Ammon's horn (tissue), 1 donor: ENCODE data around the gene RRP12.
"Not testable (repeated sequence)": the region's sequence is repeated elsewhere in the genome, so short reads cannot be mapped to it uniquely, and the experiment has no call there.

Experiments
- DNase-seq: peaks from one replicate; pipeline ENCODE4 v3.0.0-alpha.2; 2016; ENCODE audit warnings: low spot score

RRP12 gene

DNA sequence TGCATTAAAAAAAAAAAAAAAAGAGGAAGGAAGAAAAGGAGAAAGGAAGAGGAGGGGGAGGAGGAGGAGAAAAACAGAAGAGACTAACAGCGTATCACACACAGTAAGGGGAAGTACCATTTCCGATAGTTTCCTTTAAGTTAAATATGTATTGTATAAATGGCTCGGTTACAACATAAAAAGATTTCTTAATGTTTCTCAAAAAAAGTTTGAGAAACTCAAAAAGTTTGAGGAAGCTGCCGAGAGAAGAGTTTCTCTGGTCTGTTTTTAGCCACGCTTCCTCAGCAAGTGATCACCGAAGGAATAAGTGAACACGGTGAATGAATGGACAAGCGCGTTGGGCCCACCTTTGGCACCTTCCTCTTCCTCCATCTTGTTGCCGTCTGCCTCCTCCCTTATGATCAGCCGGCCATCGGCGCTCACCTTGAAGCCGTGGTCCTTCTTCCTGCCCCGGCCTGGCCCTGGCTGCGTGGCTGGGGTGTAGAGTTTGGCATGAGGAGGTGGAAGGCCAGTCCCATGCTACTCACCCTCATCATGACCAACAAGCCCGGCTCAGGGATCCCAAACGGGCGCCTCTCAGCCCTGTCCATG lies 35.3 kb downstream of the RRP12 start:
- DNase-seq: no peak

DNA sequence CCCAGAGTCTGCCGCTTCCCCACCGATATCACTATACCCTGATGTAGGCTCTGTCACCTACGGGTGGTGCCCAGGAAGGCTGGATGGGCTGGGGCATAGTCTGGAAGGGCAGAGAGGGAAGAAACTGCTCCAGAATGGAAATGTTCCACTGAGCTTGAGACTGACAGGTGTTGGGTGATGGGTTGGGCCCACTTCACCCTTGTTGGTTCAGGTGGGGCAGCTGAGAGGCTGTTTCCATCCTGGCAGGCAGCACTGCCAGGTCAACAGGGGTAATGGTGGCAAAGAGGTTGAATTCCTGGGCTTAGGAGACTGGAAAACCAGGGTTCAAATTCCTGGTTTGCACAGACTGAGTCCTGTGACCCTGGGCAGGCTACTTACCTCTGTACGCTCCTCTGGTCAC lies 38.1 kb downstream of the RRP12 start:
- DNase-seq: no peak

DNA sequence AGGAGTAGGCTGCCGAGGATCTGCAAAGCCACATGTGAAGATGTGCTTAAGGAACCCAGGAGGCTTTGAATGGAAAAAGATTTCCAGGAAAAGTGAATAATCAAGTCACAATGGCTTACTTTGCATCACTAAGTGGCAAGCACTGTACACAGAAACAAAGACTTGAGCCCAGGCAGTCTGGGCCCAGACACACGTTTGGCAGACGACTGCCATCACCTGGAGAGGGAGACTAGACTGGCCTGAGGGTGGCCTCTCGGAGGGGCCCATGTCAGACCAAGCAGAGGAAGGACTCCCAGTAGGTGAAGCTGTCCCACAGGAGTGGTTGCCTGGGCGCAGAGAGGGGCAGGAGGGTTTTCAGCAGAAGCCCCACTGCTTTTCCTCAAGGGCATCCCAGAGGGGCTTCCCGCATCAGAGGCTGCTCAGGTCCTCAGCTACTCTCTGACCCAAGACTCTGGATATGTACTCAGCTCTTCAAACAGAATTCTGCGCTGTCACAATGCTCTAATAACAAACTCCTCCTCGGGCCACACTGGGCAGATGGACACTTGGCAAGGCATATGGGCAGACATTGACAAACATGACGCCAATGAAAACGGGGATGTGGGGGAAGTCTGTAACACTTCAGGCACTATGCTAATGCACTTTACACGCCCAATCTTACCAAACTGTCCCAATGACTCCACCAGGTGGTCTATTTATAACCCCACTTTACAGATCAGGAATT lies 38.7 kb downstream of the RRP12 start:
- DNase-seq: no peak

DNA sequence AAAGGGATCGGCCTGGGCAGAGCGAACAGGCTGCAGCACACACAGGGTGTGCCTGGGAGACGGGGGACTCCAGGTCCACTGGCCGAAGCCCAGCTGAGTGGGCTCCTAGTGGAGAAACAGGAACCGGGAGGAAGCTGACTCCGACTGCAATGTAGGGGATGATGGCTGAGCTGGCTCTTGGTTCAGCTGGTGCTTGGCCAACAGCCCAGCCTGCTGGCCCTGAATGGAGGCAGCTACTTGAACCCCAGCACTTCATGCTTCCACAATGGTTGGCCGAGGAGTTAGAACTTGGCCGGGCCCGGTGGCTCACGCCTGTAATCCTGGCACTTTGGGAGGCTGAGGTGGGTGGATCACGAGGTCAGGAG lies 39.6 kb downstream of the RRP12 start:
- DNase-seq: no peak

DNA sequence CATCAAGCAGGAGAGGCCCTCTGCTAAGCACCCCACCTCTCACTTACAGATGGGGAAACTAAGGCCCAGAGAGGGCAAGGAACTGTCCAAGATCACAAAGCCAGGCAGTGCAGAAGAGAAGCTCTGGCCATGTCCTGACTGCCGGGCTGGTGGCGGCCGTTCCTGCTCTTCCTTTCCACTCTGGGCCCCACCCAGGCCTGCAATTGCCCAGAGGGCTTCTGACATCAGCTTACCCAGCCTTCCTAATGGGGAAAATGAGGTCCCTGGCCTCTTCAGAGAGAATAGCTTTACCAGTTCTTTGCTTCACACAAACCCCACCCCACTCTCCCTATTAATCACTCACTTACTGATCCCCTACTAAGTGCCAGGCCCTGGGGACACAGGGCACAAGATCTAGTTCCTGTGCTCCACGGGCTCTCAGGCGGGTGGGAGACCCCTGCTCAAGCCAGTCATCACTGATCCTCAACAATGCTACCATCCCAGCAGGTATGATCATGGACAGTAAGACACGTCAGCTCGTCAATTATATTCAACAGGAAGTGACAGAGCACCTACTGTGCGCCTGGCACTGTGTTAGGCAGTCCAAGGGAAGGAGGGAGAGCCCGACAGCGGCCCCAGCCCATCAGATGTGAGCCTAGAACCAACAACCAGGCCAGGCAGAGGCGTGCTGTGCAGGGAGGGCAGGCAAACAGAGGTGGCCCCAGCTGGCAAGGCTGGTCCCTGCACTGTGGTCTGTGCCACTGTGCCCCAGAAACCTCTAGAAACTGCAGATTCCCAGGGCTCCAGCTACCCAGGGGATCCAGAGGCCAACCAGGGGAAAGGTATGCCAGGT lies 40.2 kb downstream of the RRP12 start:
- no peak for DNase-seq

DNA sequence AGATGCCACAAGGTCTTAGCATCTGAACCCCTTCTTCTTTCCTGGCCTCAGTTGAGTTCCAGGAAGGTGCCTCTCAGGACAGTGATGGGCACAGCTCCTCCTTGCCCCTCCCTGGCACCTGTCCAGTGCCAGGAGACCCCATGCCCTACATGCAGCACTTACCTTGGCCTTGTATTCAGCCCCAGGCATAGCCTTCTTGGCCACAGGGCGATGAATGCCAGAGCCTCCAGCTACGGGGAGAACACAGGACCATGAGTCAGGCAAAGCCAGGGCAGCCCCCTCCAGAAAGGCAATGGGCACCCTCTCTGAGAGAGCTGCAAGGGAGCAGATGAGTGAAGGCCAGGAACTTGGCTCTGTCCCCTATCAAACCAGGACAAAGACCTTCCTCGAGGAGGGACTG lies 42.4 kb downstream of the RRP12 start:
- no peak for DNase-seq

DNA sequence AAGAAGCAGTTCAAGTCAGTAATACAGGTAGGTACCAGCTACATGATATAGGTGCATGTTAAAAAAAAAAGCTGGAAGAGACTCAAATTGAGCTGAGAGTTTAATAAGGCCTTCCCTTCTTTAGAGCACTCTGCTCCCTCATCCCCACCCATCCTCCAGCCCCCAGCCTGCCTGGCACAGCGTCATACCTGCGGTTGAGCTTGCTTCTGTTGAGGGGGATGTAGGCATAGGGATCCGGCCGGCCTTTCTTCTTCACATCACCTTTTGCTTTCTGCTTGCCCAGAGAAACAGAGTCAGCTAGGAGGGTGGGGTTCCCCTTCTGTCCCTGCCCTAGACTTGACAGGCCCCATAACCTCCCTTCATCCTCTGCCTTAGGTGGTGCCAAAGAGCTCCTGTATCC lies 42.8 kb downstream of the RRP12 start:
- DNase-seq: no peak

DNA sequence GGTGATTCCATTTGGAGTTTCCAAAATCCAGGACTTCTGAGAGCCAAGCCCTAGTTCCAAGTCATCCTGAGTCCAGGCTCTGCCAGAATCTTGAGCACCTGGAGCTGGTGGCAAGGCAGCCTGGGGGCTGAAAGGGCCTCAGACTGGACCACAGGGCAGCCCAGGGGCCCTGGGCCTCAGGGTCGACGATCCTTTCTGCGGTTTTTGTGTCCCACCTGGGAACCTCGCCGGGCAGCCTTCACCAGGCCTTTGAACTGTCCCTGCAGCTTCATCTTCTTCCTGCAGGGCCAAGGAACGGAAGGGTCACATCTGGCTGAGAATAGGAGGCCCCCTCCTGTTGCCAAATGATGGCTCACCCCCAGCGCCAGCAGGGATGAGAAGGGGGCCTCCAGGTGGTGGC lies 44.2 kb downstream of the RRP12 start:
- DNase-seq: no peak

DNA sequence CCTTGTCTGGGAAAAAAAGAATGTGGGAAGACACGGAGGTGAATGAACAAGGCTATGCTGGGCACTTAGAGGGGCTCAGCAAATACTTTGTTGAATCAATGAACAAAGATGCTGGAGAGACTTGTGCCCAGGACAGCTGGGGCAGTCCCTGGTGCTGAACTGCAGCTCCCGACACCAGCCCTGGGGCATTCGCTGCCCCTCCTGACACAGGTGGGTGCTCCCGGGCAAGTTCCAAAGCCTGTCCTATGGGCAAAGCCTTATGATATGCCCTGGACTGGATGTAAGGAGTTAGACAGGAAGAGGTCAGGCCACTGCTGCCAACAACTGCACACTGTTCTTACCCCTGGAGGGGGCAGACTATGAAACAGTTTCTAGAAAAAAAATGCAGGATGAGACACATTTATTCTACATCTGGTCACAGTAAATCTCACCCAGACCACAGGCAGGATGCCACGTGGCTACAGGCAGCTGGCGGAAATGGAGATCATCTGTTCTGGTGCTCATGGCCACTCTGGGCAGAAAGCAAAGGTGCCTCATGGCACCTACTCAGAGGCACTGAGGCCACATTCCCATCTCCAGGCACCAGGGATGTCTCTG lies 44.7 kb downstream of the RRP12 start:
- DNase-seq: no peak

DNA sequence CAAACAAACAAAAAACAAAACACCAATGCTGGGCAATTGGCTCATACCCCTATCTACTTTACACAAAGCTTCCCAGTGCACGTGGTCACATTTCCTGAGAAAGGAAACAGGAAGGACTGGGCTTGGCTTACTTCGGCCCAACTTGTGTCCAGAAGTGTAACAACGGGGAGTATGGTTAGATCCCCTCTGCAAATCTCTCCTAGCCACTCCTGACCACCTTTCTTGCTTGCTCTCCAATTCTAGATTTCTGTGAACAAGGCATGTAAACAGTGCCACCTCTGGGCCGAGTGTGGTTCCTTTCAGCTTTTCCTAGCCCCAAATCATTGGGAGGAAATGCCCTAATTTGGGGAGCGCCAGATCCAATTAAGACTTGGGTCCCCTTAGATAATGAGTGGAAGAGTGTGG lies 45.6 kb downstream of the RRP12 start:
- peak; percentile 77 for DNase-seq

DNA sequence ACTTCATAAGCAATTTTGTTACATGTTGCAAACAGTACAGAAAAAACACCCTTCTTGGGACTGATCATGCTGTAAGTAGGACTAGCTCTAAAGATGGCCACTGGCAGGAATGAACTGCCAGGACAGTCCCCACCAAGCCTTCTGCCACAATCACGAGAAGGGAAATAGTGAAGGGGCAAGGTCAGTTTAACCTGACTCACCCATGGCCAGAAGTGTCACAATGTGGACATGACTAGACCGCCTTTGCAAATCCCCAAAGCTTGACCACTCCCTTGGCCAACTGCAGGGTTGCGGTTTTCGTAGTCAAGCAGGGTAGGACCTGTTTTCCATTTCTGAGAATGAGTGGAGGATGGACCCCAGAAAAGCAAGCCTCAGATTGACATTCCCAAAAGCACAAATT lies 47.2 kb downstream of the RRP12 start:
- DNase-seq: no peak

DNA sequence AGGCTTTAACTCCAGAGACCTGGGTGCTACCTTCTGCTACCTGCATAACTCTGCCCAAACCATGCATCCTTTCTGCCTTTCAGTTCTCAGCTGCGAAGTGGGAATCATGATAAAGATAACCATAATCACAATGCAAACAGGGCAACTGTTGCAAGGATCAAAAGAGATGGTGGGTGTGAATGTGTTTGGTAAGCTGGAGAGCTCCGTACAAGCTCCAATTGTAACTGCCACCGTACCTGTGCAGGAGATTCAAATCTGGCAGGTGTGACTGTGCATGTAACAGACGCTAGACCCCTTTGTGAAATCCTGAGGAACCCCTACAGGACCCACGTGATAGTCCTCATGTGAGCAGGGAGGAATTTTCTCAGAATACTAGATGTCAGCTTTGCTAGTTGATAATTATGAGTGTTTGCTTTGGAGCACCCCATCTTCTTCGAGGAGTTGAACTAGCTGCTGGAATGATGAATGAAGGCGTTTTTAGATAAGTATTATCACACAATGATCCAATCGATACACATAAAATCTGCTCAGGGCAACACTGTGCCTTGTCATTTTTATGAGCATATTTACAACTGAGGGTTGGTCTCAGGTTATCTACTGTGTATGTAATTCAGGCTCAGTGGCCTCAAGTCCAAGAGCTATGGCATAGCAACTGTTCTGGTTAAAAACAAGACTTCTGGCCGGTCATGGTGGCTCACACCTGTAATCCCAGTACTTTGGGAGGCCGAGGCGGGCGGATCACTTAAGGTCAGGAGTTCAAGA lies 51.2 kb downstream of the RRP12 start:
- no peak for DNase-seq

DNA sequence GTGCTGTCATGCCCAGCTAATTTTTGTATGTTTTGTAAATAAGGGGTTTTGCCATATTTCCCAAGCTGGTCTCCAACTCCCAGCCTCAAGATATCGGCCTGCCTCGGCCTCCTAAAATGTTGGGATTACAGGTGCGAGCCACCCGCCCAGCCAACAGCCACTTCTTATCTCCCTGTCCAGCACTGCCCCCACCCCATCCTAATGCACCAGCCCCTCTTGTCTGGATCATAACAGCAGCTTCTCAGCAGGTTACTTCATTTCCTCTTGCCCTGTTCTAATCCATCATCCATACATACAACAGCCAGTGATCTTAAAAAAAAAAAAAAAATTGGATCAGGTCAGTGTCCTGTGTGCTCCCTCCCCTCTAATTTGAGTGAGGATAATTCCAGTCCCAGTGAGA lies 53.8 kb downstream of the RRP12 start:
- no peak for DNase-seq

DNA sequence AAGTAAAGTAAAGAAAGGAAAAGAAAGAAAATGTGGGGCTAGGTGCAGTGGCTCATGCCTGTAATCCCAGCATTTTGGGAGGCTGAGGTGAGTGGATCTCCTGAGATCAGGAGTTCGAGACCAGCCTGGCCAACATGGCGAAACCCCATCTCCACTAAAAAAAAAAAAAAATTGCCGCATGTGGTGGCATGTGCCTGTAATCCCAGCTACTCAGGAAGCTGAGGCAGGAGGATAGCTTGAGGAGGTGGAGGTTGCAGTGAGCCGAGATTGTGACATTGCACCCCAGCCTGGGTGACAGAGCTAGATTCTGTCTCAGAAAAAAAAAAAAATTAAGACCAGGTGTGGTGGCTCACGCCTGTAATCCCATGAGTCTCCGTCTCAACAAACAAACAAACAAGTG lies 57.5 kb downstream of the RRP12 start:
- DNase-seq: not testable (repeated sequence)

DNA sequence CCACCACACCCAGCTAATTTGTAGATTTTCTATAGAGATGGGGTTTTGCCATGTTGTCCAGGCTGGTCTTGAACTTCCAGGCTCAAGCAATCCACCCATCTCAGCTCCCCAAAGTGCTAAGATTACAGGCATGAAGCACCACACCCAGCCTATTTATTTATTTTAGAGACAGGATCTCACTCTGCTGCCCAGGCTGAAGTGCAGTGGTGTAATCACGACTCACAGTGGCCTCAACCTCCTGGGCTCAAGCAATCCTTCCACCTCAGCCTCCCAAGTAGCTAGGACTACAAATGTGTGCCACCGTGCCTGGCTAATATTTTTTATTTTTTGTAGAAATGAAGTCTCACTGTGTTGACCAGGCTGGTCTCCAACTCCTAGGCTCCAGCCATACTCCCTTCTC lies 59.7 kb downstream of the RRP12 start:
- DNase-seq: no peak

DNA sequence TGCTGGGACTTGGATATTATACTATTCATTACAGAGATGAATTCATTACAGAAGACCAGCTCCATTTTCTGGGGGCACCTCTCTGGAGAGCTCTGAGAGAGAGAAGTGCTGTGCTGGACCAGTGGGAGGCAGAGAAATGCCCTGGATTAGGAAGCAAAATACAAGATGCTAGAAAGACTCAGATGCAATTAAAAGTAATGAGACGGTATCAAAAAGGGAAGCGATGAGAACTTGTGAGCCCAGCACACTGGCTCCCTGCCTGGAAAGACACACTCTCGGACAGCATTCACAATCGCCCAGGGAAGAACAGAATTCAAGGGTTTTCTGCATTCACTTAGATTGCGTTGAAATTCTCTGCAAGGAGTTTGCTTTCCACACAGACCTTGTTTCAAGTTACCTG lies 63.1 kb downstream of the RRP12 start:
- no peak for DNase-seq

DNA sequence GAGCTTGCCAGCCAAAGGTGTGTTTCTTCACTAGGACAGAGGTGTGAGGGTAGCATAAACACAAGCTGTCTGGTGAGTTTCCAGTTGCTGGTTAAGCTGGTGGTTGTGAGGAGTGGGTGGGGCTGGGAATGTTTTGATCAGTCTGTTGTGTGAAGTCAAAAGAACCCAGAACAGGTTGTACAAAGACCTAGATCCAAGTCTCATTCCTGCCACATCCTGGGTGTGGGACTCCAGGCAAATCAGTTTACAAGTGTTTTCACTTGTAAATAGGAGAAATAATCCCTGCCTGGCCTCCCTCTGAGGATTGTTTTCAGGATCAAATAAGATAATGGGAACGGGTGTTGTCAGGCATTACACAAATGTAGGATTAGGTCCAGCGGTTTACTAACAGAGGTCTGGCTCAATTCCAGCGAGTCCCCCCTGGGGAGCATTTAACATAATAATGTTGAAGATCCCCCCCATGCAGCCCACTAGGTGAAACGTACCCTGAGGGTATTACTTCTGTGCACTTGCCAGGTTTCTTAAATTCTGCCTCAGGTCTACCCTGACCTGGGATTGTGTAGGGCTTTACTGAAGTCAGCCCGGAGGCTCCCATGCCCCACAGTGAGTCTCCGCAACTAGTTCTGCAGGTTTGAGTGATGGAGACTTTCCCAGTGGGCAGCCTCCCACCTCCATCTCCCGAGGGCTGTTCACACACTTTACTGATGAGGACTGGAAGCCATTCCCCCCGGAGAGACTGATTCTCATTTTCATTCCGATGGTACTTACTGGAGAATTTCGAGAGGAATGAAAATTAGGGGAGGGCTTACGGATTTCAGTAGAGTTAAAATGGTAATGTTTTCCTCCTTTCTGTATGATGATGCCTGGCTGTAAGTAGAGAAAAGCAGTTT lies 64.0 kb downstream of the RRP12 start:
- DNase-seq: no peak

DNA sequence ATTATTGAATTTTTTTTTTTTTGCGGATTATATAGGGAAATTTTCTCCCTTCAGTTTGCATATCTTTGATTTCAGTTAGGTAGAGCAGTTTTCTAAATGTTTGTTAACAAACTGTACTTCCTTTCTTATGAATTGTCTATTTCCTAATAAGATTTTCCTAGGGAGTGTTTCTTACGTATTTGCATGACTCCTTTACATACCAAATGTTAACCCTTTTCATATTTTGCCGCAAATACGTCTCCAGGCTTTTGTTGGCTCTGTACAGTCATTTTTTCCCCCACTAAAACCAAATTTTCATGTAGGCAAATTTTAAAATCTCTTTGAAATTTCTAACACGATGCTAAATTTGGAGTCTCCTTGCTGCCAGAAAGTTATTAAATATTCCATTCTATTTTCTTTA lies 64.7 kb downstream of the RRP12 start:
- no peak for DNase-seq

DNA sequence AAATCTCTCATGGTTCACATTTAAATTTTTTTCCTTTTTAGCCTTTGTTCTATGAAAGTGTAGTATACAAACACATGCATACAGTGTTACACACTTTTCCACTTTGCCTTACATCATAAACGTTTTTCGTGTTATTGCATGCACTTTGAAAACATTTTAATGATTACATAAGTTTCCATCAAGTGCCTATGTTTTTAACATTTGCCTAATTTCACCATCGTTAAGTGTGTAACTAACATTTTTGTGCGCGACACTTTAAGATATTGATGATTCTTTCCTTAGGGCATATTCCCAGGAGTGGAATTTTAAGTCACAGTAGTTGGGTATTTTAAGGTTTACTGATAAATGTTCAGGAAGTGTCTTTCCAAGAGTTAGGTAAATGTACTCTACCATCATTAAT lies 65.1 kb downstream of the RRP12 start:
- DNase-seq: no peak

DNA sequence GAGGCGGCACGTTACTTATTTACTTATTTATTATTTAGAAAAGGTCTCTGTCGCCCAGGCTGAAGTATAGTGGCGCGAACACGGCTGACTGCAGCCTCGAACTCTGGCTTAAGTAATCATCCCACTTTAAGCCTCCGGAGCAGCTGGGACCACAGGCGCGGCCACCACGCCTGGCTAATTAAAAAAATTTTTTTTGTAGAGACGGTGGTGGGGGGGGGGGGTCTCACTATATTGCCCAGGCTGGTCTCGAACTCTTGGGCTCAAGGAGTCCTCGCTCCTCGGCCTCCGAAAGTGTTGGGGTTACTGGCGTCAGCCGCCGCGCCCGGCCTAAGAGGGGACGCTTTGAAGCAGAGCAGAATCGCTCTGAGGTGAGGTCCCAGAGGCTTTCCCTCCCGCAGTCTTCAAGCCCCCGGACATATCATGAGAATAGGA lies 65.9 kb downstream of the RRP12 start:
- DNase-seq: no peak
